GM10847 (cell line): ENCODE measurements around the gene GTPBP3.
A peak's percentile ranks its signal among the peaks of the same experiment; 100 is the strongest.

Source experiments
- POLR2A ChIP-seq: IDR thresholded peaks from 2 replicates; pipeline ENCODE4 v1.6.1; 2011; ENCODE audit not compliant: insufficient read length; ENCODE audit errors: extremely low read depth

GTPBP3 gene

GRCh38 chr19:17378271-17378670 is 40.9 kb downstream of the GTPBP3 start:
- TF ChIP-seq POLR2A: no peak

DNA sequence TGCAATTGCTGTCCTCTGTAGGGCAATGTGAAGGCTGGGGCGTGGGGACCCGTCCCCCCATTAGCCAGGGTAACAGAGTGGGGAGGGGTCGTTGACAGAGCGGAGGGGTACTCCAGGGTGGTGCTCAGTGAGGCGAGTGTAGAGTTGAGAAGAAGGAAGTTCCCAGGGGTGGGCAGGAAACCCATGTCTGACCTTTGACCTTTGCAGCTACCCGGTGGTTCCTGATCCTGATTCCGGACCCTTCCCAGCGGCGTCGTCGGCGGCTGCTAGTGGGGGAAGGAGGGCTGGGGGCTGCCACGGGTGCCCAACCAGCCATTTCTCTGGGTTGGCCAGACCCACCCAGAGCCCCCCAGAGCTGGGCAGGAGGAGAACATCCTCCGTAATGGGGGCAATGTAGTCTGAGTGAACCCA is 41.9 kb downstream of the GTPBP3 start:
- no peak for TF ChIP-seq POLR2A

- no peak for TF ChIP-seq POLR2A
Measured at GRCh38 chr19:17380426-17381138, 43.2 kb downstream of the GTPBP3 start.

GRCh38 chr19:17385878-17386611 is 48.7 kb downstream of the GTPBP3 start:
- no peak for TF ChIP-seq POLR2A

DNA sequence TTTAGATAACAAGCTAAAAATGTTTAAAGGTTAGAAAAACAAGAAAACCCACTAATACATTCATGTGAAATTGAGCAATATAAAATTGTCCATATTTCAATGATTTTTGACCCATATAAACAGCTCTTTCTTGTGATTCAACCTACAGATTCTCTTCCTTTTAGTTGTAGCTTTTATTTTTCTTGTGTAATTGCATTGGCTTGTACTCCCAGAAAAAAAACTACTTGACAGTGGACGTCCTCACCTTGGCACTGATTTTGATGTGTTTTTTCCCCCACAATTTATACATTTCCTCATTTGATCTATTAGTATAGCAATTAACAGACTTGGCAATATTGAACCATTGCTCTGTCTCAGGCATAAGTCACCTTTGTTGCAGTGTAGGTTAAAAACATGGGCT is 51.9 kb downstream of the GTPBP3 start:
- no peak for TF ChIP-seq POLR2A

DNA sequence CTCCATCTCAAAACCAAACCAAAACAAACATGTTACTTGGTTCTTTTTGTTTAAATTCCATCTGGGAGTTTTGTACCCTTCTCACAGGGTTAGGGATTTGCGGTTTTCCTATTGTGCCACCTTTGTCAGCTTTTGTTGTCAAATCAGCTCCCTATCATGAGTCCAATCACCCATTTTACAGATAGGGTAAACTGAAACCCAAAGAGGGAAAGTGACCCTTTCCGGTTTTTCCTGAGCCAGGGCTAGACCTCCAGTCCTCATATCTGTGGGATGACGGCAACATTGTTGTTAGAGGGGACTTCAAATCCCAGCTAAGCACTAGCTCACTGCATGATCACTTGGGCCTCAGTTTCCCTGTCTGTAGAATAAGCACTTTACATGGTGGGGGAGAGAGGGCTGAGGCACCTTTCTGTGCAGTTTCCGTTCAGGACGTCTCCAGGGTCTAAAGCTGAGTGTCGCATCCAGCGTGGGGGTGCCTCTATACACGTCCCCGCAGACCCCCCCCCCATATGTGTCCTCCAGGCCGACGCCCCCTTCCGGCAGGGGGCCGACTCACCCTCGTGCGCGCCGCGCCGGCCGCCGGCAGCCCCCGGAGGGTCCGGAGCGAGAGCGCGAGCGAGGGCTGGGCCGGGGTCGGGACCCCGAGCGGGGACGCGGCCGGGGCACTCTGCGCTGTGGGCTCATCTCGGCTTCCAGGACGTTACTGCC is 52.8 kb downstream of the GTPBP3 start:
- TF ChIP-seq POLR2A: no peak

GRCh38 chr19:17390665-17391370 is 53.5 kb downstream of the GTPBP3 start:
- peak; percentile 16 for TF ChIP-seq POLR2A

DNA sequence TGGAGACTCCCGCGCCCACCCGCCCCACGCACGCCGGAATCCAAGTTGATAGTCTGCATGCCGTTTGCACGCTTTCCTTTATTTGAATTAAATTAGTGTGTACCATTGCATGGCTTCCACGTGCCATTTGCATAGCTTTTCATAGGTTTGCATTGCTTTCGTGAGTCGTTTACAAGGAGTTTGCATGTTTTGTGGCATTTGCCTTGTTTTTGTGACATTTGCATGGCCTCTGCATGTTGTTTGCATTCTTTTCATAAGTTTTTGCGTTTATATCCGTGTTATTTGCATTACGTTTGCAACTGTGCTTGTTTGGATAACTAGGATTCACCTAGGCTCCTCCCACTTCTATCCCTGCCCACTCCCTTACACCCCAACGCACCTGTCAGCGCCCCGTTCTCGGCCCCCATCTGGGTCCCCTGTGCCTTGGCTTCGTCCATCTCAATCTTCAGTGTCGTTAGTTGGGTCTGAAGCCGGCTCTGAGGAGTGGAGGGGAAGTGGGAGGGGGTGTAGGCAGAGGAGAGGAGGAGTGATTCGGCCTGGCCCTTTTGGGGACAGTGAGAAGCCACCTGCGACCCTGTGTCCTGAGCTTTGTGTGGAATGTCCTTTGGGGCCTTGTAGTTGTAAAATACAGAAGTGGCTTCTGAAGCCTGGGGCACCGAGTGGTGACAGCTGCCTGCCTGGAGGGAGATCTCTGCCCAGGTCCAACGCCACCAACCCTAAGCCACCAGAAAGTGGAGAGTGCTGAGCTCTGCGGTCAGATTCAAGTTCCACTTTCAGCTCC is 54.2 kb downstream of the GTPBP3 start:
- TF ChIP-seq POLR2A: no peak
